Gastroesophageal sphincter (tissue), 4 donors: ENCODE measurements around the gene LSS. TPM values are rescaled to one million over a fixed set of nuclear protein-coding genes. Genes with fewer than 3 reads are reported as not detected.
"Not testable (repeated sequence)": the region's sequence is repeated elsewhere in the genome, so short reads cannot be mapped to it uniquely, and the experiment has no call there.

Experiments used
- ATAC-seq: fragments of 150-250 bp; one replicate; pipeline ENCODE4 v1.9.1; 2016; ENCODE audit warnings: mild to moderate bottlenecking, moderate library complexity
- H3K27ac ChIP-seq, 4 donors: fragments of 200-600 bp; sonication (generic) in 3 of 4; 1 replicate in 3 of 4; 2 replicates in 1 of 4; pipeline ENCODE4 v1.5.1; 2016 to 2019
- H3K27me3 ChIP-seq: fragments of 200-600 bp; sonication (generic); one replicate; pipeline ENCODE4 v1.5.1; 2019
- H3K36me3 ChIP-seq, 2 donors: fragments of 200-600 bp; sonication (generic); one replicate each; pipeline ENCODE4 v1.5.1; 2019; ENCODE audit warnings: control low read depth in 1 of 2
- H3K4me1 ChIP-seq, 3 donors: fragments of 200-600 bp; sonication (generic); 1 replicate in 2 of 3; 2 replicates in 1 of 3; pipeline ENCODE4 v1.5.1; 2016 to 2019; ENCODE audit warnings: control low read depth in 2 of 3
- H3K4me3 ChIP-seq, 2 donors: fragments of 200-600 bp; sonication (generic); one replicate each; pipeline ENCODE4 v1.5.1; 2019; ENCODE audit warnings: mild to moderate bottlenecking in 1 of 2, moderate library complexity in 1 of 2
- H3K9me3 ChIP-seq, 3 donors: fragments of 200-600 bp; sonication (generic); one replicate each; pipeline ENCODE4 v1.5.1; 2017 to 2019; ENCODE audit warnings: control low read depth in 2 of 3
- EP300 ChIP-seq: sonication (generic); formaldehyde crosslinking; IDR thresholded peaks from one replicate; pipeline ENCODE4 v1.6.1; 2017; ENCODE audit warnings: antibody characterized with exemption, mild to moderate bottlenecking
- POLR2A ChIP-seq, 2 donors: fragments of 450-650 bp; IDR thresholded peaks; one replicate each; pipeline ENCODE4 v1.6.1; 2017; ENCODE audit warnings: antibody characterized with exemption in 2 of 2, mild to moderate bottlenecking in 2 of 2, moderate library complexity in 1 of 2
- POLR2AphosphoS5 ChIP-seq: sonication (generic); formaldehyde crosslinking; IDR thresholded peaks from one replicate; pipeline ENCODE4 v1.6.1; 2017; ENCODE audit warnings: antibody characterized with exemption
- WGBS, 2 donors: methylation state at CpG; one replicate each; pipeline ENCODE4 v1.1.5; 2018; ENCODE audit warnings: low coverage in 1 of 2; 5-methylcytosine and 5-hydroxymethylcytosine counted together
- total RNA-seq, 4 donors: library from RNA; depleted of rRNA; stranded (reverse); fragments of >200 nt; gene quantifications; one replicate each; pipeline ENCODE4 v1.1.0, GENCODE V29; 2016
- TF ChIP-seq, protein P1 (sequence below), 4 experiments: fragments of 200-600 bp in 2 of 4; fragments of 450-650 bp in 2 of 4; sonication (generic) in 1 of 4; IDR thresholded peaks; one replicate each; pipeline ENCODE4 v1.5.1; 2017 to 2019; ENCODE audit warnings: antibody characterized with exemption in 4 of 4, mild to moderate bottlenecking in 2 of 4, moderate library complexity in 2 of 4

The LSS gene
- total RNA-seq, 4 donors from 2014 or later, result 57.7 to 104 (median 85.7) TPM

GRCh38 chr21:46243960-46244361 is 15.4 kb upstream of the LSS start:
- Histone ChIP-seq H3K27ac (no peak overlapping the region), H3K4me1 (no peaks in the 10 kb centered on the region), H3K4me3 (no peak overlapping the region), H3K9me3 (no peaks in the 10 kb centered on the region), H3K27me3 (no peaks in the 10 kb centered on the region), H3K36me3 (peaks cover 0 to 100% of the 10 kb centered on the region in 2 donors)
- no peak for TF ChIP-seq EP300
- TF ChIP-seq POLR2A (IDR thresholded peaks at IDR 0.05), result no peak
- no peak for TF ChIP-seq POLR2AphosphoS5
- peak; percentile 22 for ATAC-seq
- WGBS, 2 donors, result 75% methylated on average over 1 of the region's 3 CpGs; no CpG with 5 or more reads in 1 of the 2 donors

- Histone ChIP-seq H3K27ac (no peak overlapping the region), H3K4me1 (no peaks in the 10 kb centered on the region), H3K36me3 (peaks cover 0 to 98% of the 10 kb centered on the region in 2 donors), H3K27me3 (no peaks in the 10 kb centered on the region), H3K9me3 (no peaks in the 10 kb centered on the region), H3K4me3 (no peak overlapping the region)
- no peak for ATAC-seq
- TF ChIP-seq POLR2A (IDR thresholded peaks at IDR 0.05) (no peak), EP300 (no peak), POLR2AphosphoS5 (no peak)
- TF ChIP-seq, protein P1, sequence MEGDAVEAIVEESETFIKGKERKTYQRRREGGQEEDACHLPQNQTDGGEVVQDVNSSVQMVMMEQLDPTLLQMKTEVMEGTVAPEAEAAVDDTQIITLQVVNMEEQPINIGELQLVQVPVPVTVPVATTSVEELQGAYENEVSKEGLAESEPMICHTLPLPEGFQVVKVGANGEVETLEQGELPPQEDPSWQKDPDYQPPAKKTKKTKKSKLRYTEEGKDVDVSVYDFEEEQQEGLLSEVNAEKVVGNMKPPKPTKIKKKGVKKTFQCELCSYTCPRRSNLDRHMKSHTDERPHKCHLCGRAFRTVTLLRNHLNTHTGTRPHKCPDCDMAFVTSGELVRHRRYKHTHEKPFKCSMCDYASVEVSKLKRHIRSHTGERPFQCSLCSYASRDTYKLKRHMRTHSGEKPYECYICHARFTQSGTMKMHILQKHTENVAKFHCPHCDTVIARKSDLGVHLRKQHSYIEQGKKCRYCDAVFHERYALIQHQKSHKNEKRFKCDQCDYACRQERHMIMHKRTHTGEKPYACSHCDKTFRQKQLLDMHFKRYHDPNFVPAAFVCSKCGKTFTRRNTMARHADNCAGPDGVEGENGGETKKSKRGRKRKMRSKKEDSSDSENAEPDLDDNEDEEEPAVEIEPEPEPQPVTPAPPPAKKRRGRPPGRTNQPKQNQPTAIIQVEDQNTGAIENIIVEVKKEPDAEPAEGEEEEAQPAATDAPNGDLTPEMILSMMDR (IDR thresholded peaks at IDR 0.05), result no peak
- 67 to 83% methylated on average over 3 of the region's 8 CpGs for WGBS, 2 donors
These were observed 14.8 kb upstream of the LSS start for GRCh38 chr21:46243325-46243724.

- H3K36me3 ChIP-seq, result peaks cover 0 to 87% of the 10 kb centered on the region in 2 donors
- not testable (repeated sequence) for H3K27ac ChIP-seq, H3K4me3 ChIP-seq, ATAC-seq, H3K4me1 ChIP-seq, H3K9me3 ChIP-seq, H3K27me3 ChIP-seq
- WGBS, 2 donors, result 33 to 70% methylated on average over 1 of the region's 1 CpG
These were observed 13.0 kb upstream of the LSS start for GRCh38 chr21:46241577-46241976.

DNA sequence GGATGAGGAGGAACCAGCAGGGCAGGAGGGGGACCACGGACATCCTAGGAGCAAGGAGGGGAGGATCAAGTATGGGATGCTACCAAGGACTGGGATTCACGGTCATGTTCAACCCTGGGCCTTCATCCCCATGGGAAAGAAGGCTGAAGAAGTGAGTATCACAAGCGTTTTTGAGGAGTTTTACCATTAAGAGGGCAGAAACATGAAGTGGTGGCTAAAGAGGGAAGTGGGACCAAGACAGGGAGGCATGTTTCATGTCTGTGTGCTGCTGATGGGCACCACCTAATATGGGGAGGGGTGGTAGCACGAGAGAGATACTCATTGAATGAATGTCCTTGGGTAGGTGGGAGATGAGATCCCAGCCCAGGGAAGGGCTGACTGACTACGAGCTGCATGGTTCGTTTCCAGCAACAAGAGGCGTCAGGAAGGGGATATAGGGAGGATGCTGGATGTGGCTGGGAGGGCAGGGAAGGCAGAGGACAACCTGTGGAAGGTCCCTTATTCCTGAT is 11.3 kb upstream of the LSS start:
- H3K36me3 ChIP-seq, result peaks cover 0 to 87% of the 10 kb centered on the region in 2 donors
- ATAC-seq, result no peak
- no peaks in the 10 kb centered on the region for H3K4me1 ChIP-seq
- 70 to 73% methylated on average over 5 to 6 of the region's 7 CpGs for WGBS, 2 donors
- H3K4me3 ChIP-seq, result no peak overlapping the region
- no peaks in the 10 kb centered on the region for H3K9me3 ChIP-seq
- H3K27me3 ChIP-seq, result no peaks in the 10 kb centered on the region
- H3K27ac ChIP-seq, result no peak overlapping the region
- TF ChIP-seq POLR2AphosphoS5 (no peak), EP300 (no peak), POLR2A (IDR thresholded peaks at IDR 0.05) (no peak)
- TF ChIP-seq, protein P1 (IDR thresholded peaks at IDR 0.05), result no peak

DNA sequence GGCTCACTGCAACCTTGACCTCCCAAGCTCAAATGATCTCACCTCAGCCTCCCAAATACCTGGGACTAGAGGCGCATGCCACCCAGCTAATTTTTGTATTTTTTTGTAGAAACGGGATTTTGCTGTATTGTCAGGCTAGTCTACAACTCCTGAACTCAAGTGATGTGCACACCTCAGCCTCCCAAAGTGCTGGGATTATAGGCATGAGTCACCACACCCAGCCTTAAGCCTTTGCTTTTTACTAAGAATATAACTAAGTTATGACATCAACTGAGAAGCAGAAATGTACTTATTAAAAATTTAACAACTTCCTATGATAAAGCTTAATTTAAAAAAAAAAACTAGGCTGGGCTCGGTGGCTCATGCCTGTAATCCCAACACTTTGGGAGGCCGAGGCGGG is 8.9 kb upstream of the LSS start:
- Histone ChIP-seq H3K36me3 (peaks cover 3 to 85% of the 10 kb centered on the region in 2 donors), H3K27ac (no peak overlapping the region), H3K9me3 (no peaks in the 10 kb centered on the region), H3K4me3 (no peak overlapping the region), H3K27me3 (no peaks in the 10 kb centered on the region), H3K4me1 (no peaks in the 10 kb centered on the region)
- no peak for ATAC-seq
- WGBS, 2 donors, result 100% methylated on average over 4 of the region's 5 CpGs; no CpG with 5 or more reads in 1 of the 2 donors
- TF ChIP-seq POLR2AphosphoS5, result no peak
- no peak for TF ChIP-seq POLR2A (IDR thresholded peaks at IDR 0.05)
- TF ChIP-seq, protein P1 (IDR thresholded peaks at IDR 0.05), result no peak
- TF ChIP-seq EP300, result no peak

- Histone ChIP-seq H3K4me3 (no peak overlapping the region), H3K27me3 (no peaks in the 10 kb centered on the region), H3K4me1 (peaks cover 0 to 10% (median 0%) of the 10 kb centered on the region in 3 donors), H3K36me3 (peaks cover 3 to 55% of the 10 kb centered on the region in 2 donors), H3K27ac (no peak overlapping the region), H3K9me3 (no peaks in the 10 kb centered on the region)
- 65 to 76% methylated on average over 3 to 5 of the region's 5 CpGs for WGBS, 2 donors
- no peak for ATAC-seq
- TF ChIP-seq EP300, result no peak
- TF ChIP-seq, protein P1 (IDR thresholded peaks at IDR 0.05), result no peak
- TF ChIP-seq POLR2A (IDR thresholded peaks at IDR 0.05), result no peak
- no peak for TF ChIP-seq POLR2AphosphoS5
These were observed 5.9 kb upstream of the LSS start for GRCh38 chr21:46234436-46234950.
